ENCODE measurements around the gene SFTPD. TPM values are rescaled to one million over a fixed set of nuclear protein-coding genes. Genes with fewer than 3 reads are reported as not detected.

The SFTPD gene
- total and polyA plus RNA-seq, 2 of the 13 experiments (the other 11 are each of a cell fraction or from before 2014, with no cell fraction given) = not detected

GRCh38 chr10:79926037-79926436, 22.9 kb downstream of the SFTPD start:
- intact Hi-C loops (cut with micrococcal nuclease; ENCODE audit: unreplicated experiment) (no loop called here), in situ Hi-C loops (cut with HindIII; ENCODE audit: extremely low pct_ligation_motif_present, low pct_unique_long_range_greater_than_20kb) (loop anchor here (25.0 kb wide), 1 partner anchor 364 kb away; the partner anchor contains the start of gene SFTPA2)
- Histone ChIP-seq H3K27me3 (ENCODE audit: control insufficient read depth in 1 of 2, insufficient read depth in 2 of 2, low read length in 2 of 2) (peaks cover 3 to 42% of the 10 kb centered on the region in 2 experiments; a peak in 3 of 5 replicates), H3K4me2 (ENCODE audit: low read depth, low read length) (no peak overlapping the region), H3K9me3 (ENCODE audit: low read length) (no peaks in the 10 kb centered on the region), H3K4me1 (ENCODE audit: insufficient read depth, low read length) (peaks cover 36% of the 10 kb centered on the region), H2AFZ (ENCODE audit: low read length) (no peak overlapping the region), H3K4me3 (replicated peaks in 1 of 3; ENCODE audit: insufficient read depth in 1 of 3, low read depth in 2 of 3, low read length in 3 of 3) (no peak overlapping the region), H3K79me2 (ENCODE audit: insufficient read depth, low read length) (no peaks in the 10 kb centered on the region), H3K27ac (ENCODE audit: extremely low read length, insufficient read depth, low read length) (no peak overlapping the region), H4K20me1 (ENCODE audit: insufficient read depth, low read length) (no peaks in the 10 kb centered on the region), H3K36me3 (replicated peaks in 1 of 2; ENCODE audit: control insufficient read depth in 1 of 2, insufficient read depth in 2 of 2, low read length in 2 of 2) (no peaks in the 10 kb centered on the region), H3K9ac (ENCODE audit: insufficient read depth, low read depth, low read length) (no peak overlapping the region)
- POLR2A ChIA-PET = no interaction called here
- 62% methylated on average over 6 of the region's 7 CpGs for WGBS (ENCODE audit: low lambda C conversion rate)
- TF ChIP-seq, protein P1, sequence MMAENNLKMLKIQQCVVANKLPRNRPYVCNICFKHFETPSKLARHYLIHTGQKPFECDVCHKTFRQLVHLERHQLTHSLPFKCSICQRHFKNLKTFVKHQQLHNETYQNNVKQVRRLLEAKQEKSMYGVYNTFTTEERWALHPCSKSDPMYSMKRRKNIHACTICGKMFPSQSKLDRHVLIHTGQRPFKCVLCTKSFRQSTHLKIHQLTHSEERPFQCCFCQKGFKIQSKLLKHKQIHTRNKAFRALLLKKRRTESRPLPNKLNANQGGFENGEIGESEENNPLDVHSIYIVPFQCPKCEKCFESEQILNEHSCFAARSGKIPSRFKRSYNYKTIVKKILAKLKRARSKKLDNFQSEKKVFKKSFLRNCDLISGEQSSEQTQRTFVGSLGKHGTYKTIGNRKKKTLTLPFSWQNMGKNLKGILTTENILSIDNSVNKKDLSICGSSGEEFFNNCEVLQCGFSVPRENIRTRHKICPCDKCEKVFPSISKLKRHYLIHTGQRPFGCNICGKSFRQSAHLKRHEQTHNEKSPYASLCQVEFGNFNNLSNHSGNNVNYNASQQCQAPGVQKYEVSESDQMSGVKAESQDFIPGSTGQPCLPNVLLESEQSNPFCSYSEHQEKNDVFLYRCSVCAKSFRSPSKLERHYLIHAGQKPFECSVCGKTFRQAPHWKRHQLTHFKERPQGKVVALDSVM (CRISPR knock-in tag; IDR thresholded peaks at IDR 0.05) = no peak
- TF ChIP-seq, protein P2, sequence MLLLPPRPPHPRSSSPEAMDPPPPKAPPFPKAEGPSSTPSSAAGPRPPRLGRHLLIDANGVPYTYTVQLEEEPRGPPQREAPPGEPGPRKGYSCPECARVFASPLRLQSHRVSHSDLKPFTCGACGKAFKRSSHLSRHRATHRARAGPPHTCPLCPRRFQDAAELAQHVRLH (CRISPR knock-in tag; IDR thresholded peaks at IDR 0.05; ENCODE audit: borderline replicate concordance, low read depth) = no peak
- TF ChIP-seq, protein P3, sequence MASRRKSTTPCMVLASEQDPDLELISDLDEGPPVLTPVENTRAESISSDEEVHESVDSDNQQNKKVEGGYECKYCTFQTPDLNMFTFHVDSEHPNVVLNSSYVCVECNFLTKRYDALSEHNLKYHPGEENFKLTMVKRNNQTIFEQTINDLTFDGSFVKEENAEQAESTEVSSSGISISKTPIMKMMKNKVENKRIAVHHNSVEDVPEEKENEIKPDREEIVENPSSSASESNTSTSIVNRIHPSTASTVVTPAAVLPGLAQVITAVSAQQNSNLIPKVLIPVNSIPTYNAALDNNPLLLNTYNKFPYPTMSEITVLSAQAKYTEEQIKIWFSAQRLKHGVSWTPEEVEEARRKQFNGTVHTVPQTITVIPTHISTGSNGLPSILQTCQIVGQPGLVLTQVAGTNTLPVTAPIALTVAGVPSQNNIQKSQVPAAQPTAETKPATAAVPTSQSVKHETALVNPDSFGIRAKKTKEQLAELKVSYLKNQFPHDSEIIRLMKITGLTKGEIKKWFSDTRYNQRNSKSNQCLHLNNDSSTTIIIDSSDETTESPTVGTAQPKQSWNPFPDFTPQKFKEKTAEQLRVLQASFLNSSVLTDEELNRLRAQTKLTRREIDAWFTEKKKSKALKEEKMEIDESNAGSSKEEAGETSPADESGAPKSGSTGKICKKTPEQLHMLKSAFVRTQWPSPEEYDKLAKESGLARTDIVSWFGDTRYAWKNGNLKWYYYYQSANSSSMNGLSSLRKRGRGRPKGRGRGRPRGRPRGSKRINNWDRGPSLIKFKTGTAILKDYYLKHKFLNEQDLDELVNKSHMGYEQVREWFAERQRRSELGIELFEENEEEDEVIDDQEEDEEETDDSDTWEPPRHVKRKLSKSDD (CRISPR knock-in tag; IDR thresholded peaks at IDR 0.05; ENCODE audit: low read depth) = no peak
- TF ChIP-seq ZSCAN30 (CRISPR knock-in tag; IDR thresholded peaks at IDR 0.05) = no peak
- TF ChIP-seq TCF12 (IDR thresholded peaks at IDR 0.05) = no peak
- no peak for TF ChIP-seq TCF12 (CRISPR knock-in tag; IDR thresholded peaks at IDR 0.05)
- TF ChIP-seq UBTF (CRISPR knock-in tag; IDR thresholded peaks at IDR 0.05) = no peak
- TF ChIP-seq AGO1 (IDR thresholded peaks at IDR 0.05; ENCODE audit: low read depth, low read length, poor library complexity, severe bottlenecking) = no peak
- TF ChIP-seq NFIB (CRISPR knock-in tag; IDR thresholded peaks at IDR 0.05; ENCODE audit: borderline replicate concordance) = no peak
- no peak for TF ChIP-seq XBP1 (CRISPR knock-in tag; IDR thresholded peaks at IDR 0.05)
- no peak for TF ChIP-seq SAP130 (CRISPR knock-in tag; IDR thresholded peaks at IDR 0.05; ENCODE audit: low read depth)
- no peak for TF ChIP-seq ZBED4 (CRISPR knock-in tag; IDR thresholded peaks at IDR 0.05; ENCODE audit: borderline replicate concordance)
- no peak for TF ChIP-seq ZNF446 (CRISPR knock-in tag; IDR thresholded peaks at IDR 0.05)
- TF ChIP-seq PAX8 (CRISPR knock-in tag; IDR thresholded peaks at IDR 0.05; ENCODE audit: borderline replicate concordance) = no peak
- no peak for DNase-seq (ENCODE audit: low spot score)
- CTCF ChIA-PET (ENCODE audit: low intra/inter-chr PET ratio, low total read pairs) = no interaction called here
- no TSS peak for BruUV-seq (replicated peaks)
- ATAC-seq = no peak
- no peak for FAIRE-seq
